Caco-2 (cell line): ENCODE measurements around the gene FMN1. TPM values are rescaled to one million over a fixed set of nuclear protein-coding genes. Genes with fewer than 3 reads are reported as not detected.

ENCODE experiments used
- BruUV-seq: library from RNA; stranded (reverse); fragments of 400-500 nt; replicated peaks from 2 replicates; lab custom pipeline; 2021; lab: Mats Ljungman, UMichigan
- CTCF ChIA-PET: fragments of 300-600 bp; sonication (Branson Sonifier 250); formaldehyde crosslinking; loops from one replicate; lab custom pipeline; 2022; ENCODE audit warnings: antibody characterized with exemption; lab: Charles Lee
- POLR2A ChIA-PET: fragments of 300-600 bp; sonication (Branson Sonifier 250); formaldehyde crosslinking; loops from one replicate; lab custom pipeline; 2022; ENCODE audit warnings: antibody characterized with exemption; lab: Charles Lee
- DNase-seq, 2 experiments: peaks; one replicate each; pipeline versions ENCODE4 v3.0.0 to v3.0.0-alpha.2; 2020 to 2022
- H3K27me3 ChIP-seq: replicated peaks from 2 replicates; pipeline ENCODE4 v1.6.0; 2011; ENCODE audit warnings: low read length; ENCODE audit not compliant: control insufficient read depth, insufficient read depth
- H3K36me3 ChIP-seq: 2 replicates; pipeline ENCODE4 v1.5.1; 2011; ENCODE audit warnings: low read length; ENCODE audit not compliant: control insufficient read depth, insufficient read depth
- H3K4me1 ChIP-seq: fragments of 250-450 bp; sonication (Bioruptor Pico); 2 replicates; pipeline ENCODE4 v1.5.1; 2020; ENCODE audit warnings: mild to moderate bottlenecking
- H3K4me3 ChIP-seq: 2 replicates; pipeline ENCODE4 v1.5.1; 2011; ENCODE audit warnings: low read depth, mild to moderate bottlenecking, control low read depth, low read length
- H3K9me3 ChIP-seq: fragments of 250-450 bp; sonication (Bioruptor Pico); 2 replicates; pipeline ENCODE4 v1.5.1; 2020; ENCODE audit warnings: mild to moderate bottlenecking, moderate library complexity
- H3K27ac Mint-ChIP-seq: one replicate; pipeline ENCODE4 v1.8.0; 2022; ENCODE audit warnings: mixed read lengths; ENCODE audit not compliant: unreplicated experiment
- H3K27me3 Mint-ChIP-seq: one replicate; pipeline ENCODE4 v1.8.0; 2022; ENCODE audit warnings: mixed read lengths; ENCODE audit not compliant: insufficient read depth, unreplicated experiment
- H3K36me3 Mint-ChIP-seq: one replicate; pipeline ENCODE4 v1.8.0; 2022; ENCODE audit warnings: mild to moderate bottlenecking, mixed read lengths; ENCODE audit not compliant: insufficient read depth, unreplicated experiment
- H3K4me1 Mint-ChIP-seq: one replicate; pipeline ENCODE4 v1.8.0; 2022; ENCODE audit warnings: low read depth, mixed read lengths; ENCODE audit not compliant: unreplicated experiment
- H3K4me3 Mint-ChIP-seq: one replicate; pipeline ENCODE4 v1.8.0; 2022; ENCODE audit warnings: mild to moderate bottlenecking, moderate library complexity, mixed read lengths; ENCODE audit not compliant: unreplicated experiment
- H3K9me3 Mint-ChIP-seq: one replicate; pipeline ENCODE4 v1.8.0; 2022; ENCODE audit warnings: mixed read lengths; ENCODE audit not compliant: unreplicated experiment
- CTCF ChIP-seq, 2 experiments: fragments of 200-600 bp in 1 of 2; IDR thresholded peaks; 1 replicate in 1 of 2; 2 replicates in 1 of 2; pipeline versions ENCODE4 v1.5.1 to v1.8.0; 2011 to 2022; ENCODE audit warnings: antibody characterized with exemption in 1 of 2, control low read depth in 1 of 2, inconsistent platforms in 1 of 2, low read depth in 1 of 2, low read length in 1 of 2, mild to moderate bottlenecking in 1 of 2, moderate library complexity in 1 of 2; ENCODE audit not compliant: insufficient read depth in 1 of 2, severe bottlenecking in 1 of 2, unreplicated experiment in 1 of 2
- intact Hi-C: fragments of 100-400 bp; cut with micrococcal nuclease; formaldehyde crosslinking; loops from one replicate; pipeline ENCODE4 v1.10.0; 2022; ENCODE audit not compliant: unreplicated experiment
- total RNA-seq: library from RNA; stranded (reverse); gene quantifications from 2 replicates; pipeline ENCODE4 v1.2.3, GENCODE V29; 2022

Gene FMN1
- total RNA-seq, 1 experiment from 2014 or later, result 1.6 TPM

DNA sequence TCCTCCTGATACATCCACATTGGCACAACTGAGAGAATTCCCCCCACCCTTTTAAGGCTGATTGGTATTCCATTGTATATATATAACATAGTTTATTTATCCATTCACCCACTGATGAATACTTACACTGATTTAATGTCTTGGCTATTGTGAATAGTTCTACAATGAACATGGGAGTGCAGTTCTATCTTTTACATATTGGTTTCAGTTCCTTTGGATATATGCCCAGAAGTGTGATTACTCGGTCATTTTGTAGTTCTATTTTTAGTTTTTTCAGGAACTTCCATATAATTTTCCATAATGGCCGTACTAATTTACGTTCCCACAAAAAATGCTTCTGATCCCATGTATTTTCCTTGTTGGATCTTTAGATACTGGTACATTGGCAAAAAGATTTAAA is 135.3 kb downstream of the FMN1 start:
- Mint-ChIP-seq H3K9me3 (no peaks in the 10 kb centered on the region), H3K4me1 (no peaks in the 10 kb centered on the region), H3K27ac (no peak overlapping the region), H3K36me3 (no peaks in the 10 kb centered on the region), H3K4me3 (no peak overlapping the region), H3K27me3 (peaks cover 13% of the 10 kb centered on the region)
- TF ChIP-seq CTCF (IDR thresholded peaks at IDR 0.05; ENCODE audit: insufficient read depth in 1 of 2, low read depth in 1 of 2, low read length in 1 of 2, severe bottlenecking in 1 of 2, unreplicated experiment in 1 of 2), result no peak
- Histone ChIP-seq H3K27me3 (no peaks in the 10 kb centered on the region), H3K4me3 (no peak overlapping the region), H3K4me1 (no peaks in the 10 kb centered on the region), H3K9me3 (no peaks in the 10 kb centered on the region), H3K36me3 (no peaks in the 10 kb centered on the region)
- intact Hi-C loops, result no loop called here
- CTCF ChIA-PET, result no interaction called here
- no peak for DNase-seq
- POLR2A ChIA-PET, result no interaction called here
- no TSS peak for BruUV-seq

DNA sequence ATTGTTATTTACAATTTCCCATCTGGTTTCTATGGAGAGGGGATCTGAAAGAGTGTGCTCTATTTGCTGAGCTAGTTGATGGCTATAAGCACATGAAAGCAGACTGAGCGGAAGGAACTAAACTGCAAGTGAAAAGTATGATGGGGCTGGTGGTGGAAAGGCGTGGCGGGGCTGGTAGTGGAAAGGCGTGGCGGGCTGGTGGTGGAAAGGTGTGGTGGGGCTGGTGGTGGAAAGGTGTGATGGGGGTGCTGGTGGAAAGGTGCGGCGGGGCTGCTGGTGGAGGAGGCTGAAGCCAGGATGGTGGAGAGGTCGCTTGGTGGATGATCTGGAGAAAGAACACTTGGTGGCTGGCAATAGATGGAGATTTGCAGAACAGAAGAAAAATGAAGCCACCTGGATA is 136.7 kb downstream of the FMN1 start:
- no peaks in the 10 kb centered on the region for H3K27me3 ChIP-seq
- no peaks in the 10 kb centered on the region for H3K36me3 Mint-ChIP-seq
- no peak overlapping the region for H3K4me3 Mint-ChIP-seq
- no peaks in the 10 kb centered on the region for H3K9me3 ChIP-seq
- H3K4me1 Mint-ChIP-seq, result no peaks in the 10 kb centered on the region
- BruUV-seq, result no TSS peak
- peaks cover 10% of the 10 kb centered on the region for H3K27me3 Mint-ChIP-seq
- no peak overlapping the region for H3K27ac Mint-ChIP-seq
- no peak for DNase-seq
- no peak for TF ChIP-seq CTCF (IDR thresholded peaks at IDR 0.05; ENCODE audit: insufficient read depth in 1 of 2, low read depth in 1 of 2, low read length in 1 of 2, severe bottlenecking in 1 of 2, unreplicated experiment in 1 of 2)
- H3K36me3 ChIP-seq, result no peaks in the 10 kb centered on the region
- H3K4me1 ChIP-seq, result no peaks in the 10 kb centered on the region
- ChIA-PET POLR2A (no interaction called here), CTCF (no interaction called here)
- intact Hi-C loops, result no loop called here
- H3K4me3 ChIP-seq, result no peak overlapping the region
- no peaks in the 10 kb centered on the region for H3K9me3 Mint-ChIP-seq

DNA sequence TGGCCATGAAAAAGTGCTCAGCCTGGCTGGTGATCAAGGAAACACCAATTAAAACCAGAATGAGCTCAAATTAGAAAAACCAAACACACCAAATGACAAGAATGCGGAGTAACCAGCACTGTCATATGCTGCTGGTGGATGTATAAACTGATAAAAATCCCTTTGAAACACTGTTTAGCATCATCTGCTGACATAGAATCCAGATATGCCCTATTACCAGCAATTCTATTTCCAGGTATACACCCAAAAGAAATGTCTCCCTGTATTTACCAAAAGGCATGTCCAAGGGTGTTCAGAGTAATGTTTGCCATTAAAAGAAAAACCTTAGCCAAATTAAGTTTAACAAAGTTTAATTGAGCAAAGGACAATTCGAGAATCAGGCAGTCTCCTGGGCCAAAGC is 138.6 kb downstream of the FMN1 start:
- H3K27me3 ChIP-seq, result no peaks in the 10 kb centered on the region
- H3K36me3 Mint-ChIP-seq, result no peaks in the 10 kb centered on the region
- no peaks in the 10 kb centered on the region for H3K9me3 ChIP-seq
- H3K4me1 Mint-ChIP-seq, result no peaks in the 10 kb centered on the region
- H3K9me3 Mint-ChIP-seq, result no peaks in the 10 kb centered on the region
- no peak for DNase-seq
- H3K27me3 Mint-ChIP-seq, result peaks cover 10% of the 10 kb centered on the region
- intact Hi-C loops, result no loop called here
- no peaks in the 10 kb centered on the region for H3K36me3 ChIP-seq
- no peak overlapping the region for H3K4me3 ChIP-seq
- H3K4me3 Mint-ChIP-seq, result no peak overlapping the region
- POLR2A ChIA-PET, result no interaction called here
- BruUV-seq, result no TSS peak
- CTCF ChIA-PET, result no interaction called here
- TF ChIP-seq CTCF (IDR thresholded peaks at IDR 0.05; ENCODE audit: insufficient read depth in 1 of 2, low read depth in 1 of 2, low read length in 1 of 2, severe bottlenecking in 1 of 2, unreplicated experiment in 1 of 2), result no peak
- H3K27ac Mint-ChIP-seq, result no peak overlapping the region
- H3K4me1 ChIP-seq, result no peaks in the 10 kb centered on the region
